HCEC 1CT (cell line): Measurements from ENCODE around the gene CDH22.

Source experiments
- DNase-seq: peaks from one replicate; pipeline ENCODE4 v3.0.0-alpha.2; 2017

CDH22 gene

GRCh38 chr20:46296526-46297250 lies 11.6 kb downstream of the CDH22 start:
- DNase-seq: no peak

DNA sequence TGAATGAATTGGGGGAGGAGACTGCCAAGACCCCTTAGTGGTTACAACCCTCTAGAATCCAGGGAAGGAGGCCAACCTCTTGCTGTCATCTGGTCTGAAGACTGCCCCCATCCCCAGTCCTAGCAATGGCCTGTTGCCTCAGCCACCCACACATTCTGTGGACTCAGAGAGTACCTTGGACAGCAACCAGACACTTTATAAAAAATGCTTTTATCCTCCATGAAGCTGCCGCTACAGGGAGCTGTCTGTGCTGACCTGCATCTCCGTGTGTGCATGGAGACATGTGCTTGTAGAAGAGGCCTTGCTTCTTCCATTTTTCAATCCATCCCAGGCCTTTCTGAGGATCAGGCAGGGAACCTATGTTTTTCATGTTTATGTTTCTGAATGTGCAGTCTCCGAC lies 15.2 kb downstream of the CDH22 start:
- peak; percentile 20 for DNase-seq

DNA sequence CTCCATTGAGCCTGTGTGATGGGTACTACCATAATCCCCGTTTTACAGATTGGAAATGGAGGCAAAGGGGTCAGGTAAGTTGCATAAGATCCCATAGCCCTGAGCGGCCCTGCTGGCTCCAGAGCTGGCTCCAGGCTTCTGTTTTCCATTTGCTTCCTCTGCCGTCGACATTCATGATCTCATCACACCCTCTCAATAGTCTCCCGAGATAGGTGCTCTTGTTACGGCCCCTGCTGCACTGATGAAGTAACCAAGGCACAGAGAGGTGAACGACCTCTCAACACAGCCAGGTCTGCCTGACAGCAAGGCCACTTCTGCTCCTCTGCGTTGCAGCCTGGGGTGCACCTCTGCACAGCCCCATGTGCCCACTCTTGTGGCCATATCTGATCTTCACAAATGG lies 16.9 kb downstream of the CDH22 start:
- no peak for DNase-seq

DNA sequence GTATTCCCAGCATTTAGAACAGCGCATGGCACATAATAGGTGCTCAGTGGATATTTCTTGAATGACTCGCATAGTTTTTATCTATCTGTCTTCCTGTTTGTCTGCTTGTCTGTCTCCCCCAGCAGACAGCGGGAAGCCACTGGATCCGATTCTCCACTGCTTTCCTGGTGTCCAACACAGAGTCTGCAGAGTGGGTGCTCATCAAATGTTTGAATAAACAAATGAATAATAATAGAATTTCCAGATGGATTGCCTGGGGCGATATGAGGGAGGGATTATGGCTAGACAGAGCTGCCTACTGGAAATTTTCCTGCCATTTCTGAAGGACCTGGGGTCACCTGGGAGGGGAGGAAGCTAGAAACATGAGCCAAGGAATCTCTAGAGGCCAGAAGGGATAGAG lies 18.9 kb downstream of the CDH22 start:
- DNase-seq: no peak

GRCh38 chr20:46286977-46287376 lies 21.3 kb downstream of the CDH22 start:
- no peak for DNase-seq

DNA sequence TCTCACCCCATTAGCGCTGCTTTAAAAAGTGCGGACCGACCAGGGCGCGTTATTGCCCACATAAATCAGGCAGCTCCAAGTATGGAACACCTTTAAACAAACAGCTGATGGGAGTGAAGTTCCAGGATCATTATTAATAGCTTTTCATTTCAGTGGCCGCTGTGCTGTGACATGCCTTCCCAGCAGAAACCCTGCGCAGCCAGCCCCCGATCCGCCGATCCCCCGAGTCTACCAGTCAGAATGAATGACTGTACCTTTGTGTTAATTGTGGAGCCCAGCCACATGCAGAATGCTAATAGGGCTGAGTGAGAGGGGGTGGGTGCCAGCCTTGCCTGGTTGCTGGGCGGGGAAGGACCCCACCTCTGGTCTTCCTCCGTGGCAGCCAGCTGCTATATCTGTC lies 21.9 kb downstream of the CDH22 start:
- DNase-seq: no peak

- DNase-seq: no peak
These were observed 22.6 kb downstream of the CDH22 start for GRCh38 chr20:46285740-46286139.

GRCh38 chr20:46285072-46285471 lies 23.2 kb downstream of the CDH22 start:
- DNase-seq: no peak

DNA sequence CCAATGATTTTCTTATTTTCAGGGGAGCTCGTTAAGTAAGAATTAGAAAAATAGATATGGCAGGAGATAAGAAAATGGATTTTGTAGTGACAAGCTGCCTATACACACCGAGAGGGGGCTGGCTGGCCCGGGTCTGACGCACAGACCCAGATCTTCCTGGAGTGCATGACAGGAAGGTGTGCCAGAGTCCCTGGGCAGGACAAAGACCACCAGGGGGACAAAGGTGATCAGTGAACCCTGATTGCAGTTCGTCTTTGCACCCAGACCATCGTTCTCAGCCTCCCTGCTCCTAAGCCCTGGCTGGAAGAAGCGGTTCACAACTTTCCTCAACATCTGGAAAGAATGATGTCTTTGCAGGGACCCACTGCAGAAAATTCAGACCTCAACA lies 24.3 kb downstream of the CDH22 start:
- no peak for DNase-seq

DNA sequence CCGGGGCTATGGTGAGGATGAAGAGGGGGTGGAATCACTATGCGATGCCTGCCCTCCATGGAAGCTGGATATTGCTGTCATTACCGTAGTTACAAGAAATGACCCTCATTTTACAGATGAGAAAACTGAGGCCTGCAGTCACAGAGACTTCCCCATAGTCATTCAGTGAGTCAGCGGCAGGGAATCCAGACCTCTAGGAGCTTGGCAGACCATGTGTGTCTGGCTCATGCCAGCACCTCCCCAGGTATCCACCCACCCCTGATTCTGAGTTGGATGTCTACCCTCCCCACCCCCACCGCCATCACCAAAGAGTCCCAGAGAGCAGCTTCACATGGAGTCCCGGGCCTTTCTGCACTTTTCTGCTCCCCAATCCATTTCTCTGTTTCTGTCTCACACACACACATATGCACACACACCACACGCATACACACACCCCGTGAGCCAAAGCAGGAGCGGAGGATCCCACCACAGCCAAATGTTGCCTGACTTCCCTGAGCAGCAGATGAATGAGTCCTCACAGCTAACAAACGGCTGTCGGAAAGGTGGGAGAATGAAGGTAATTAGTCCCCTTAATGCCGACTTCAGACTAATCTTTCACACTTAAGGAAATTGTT lies 24.8 kb downstream of the CDH22 start:
- no peak for DNase-seq

DNA sequence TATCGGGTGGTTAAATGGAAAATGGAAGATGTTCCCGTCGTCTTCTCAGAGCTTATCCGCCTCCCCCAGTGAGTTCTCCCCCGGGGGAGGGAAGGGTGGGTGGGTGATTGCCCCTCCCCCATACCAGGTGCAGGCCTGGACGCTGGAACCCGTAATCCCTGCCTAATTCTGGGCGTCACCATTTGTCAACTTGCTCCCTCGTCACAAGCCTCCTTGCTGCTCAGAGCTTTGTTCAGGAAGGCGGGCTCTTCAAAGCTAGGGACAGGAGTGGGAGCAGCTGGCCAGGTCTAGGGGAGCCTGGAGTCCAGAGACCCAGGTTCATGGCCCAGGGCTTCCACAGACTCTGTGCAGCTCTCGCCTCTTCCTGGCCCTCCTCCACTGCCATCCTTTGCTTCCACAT lies 25.6 kb downstream of the CDH22 start:
- DNase-seq: no peak

GRCh38 chr20:46279103-46279502 lies 29.2 kb downstream of the CDH22 start:
- DNase-seq: no peak

GRCh38 chr20:46277602-46278001 lies 30.7 kb downstream of the CDH22 start:
- DNase-seq: no peak

DNA sequence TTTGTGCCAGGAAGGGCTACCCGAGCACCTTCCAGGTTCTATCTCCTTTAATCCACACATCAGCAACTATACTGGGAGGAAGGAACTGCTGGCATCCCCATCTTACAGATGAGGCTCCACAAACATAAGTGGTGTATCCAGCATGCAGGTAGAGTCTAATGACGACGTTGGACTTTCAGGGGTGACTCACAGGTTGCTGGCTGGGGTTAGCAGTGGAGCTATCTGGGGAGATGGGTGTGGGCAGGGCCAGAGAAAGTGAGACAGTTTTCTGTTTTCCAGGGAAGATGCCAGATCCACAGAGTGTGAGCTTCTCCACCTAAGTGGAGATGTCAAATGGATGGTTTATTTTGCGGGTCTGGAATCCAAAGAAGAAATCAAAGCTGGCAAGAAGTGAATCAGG lies 31.8 kb downstream of the CDH22 start:
- DNase-seq: no peak

DNA sequence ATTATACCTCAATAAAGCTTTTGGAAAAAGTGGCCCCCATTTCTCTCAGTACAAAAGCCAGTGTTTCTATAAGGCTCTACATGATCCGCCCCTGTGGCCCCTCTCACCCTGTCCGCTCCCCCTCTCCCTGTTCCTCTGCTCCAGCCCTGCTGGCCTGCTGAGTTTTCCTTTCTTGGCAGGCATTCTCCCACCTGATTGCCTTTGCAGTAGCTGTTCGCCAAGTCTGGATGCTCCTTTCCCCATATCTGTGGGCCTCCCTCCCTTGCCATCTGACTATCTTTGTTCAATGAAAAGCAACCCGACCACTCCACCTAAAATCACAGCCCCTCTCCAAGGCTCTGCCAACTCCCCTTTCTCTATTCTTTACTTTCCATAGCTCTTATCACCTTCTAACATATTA lies 33.2 kb downstream of the CDH22 start:
- no peak for DNase-seq

DNA sequence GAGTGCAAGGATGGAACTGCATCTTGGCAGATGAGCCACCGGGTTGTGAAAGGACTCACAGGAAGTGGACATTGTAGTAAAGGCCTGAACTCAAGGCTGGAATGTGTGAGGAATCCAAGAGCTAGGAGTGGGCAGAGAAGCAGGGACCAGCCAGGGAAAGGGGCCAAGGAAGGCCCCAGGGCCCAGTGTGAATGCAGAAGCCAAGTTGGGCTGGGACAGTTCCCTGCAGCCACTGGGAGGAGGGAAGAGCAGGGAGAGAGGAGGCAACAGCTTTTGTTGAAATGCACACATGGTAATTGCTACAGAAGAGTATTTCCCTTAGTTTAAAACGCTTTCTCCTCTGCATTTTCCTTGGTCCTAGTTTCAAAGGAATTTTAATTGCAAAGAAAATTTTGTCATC lies 34.6 kb downstream of the CDH22 start:
- DNase-seq: no peak

DNA sequence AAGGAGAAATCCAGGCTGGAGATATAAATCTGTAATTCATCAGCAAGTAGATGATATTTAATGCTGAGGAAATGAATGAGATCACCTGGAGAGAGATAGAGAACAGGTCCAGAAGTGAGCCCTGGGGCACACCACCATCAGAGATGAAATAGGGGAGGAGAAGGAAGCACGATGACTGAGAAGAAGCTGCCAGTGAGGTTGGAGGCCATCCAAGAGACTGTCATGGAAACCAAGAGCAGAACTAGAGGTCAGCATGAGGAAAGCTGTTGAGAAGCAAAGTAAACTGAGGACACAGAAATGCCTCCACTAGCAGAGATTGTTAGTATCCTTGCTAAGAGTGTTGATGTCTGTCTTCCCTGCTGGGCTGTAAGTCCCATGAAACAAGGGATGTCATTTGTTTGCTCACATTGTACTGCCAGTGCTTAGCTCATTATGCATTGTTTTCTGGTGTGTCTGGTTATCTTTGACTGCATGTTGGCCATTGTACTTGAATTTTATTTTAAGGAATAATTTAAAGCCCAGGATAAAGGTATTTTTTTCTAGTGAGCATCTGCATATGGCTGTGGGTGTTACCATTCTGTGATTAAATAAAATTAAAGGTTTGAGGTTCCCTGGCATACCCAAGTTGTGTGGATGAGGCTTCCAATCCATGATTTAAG lies 35.8 kb downstream of the CDH22 start:
- DNase-seq: no peak

GRCh38 chr20:46270977-46271744 lies 37.1 kb downstream of the CDH22 start:
- no peak for DNase-seq

GRCh38 chr20:46269372-46269771 lies 38.9 kb downstream of the CDH22 start:
- no peak for DNase-seq

DNA sequence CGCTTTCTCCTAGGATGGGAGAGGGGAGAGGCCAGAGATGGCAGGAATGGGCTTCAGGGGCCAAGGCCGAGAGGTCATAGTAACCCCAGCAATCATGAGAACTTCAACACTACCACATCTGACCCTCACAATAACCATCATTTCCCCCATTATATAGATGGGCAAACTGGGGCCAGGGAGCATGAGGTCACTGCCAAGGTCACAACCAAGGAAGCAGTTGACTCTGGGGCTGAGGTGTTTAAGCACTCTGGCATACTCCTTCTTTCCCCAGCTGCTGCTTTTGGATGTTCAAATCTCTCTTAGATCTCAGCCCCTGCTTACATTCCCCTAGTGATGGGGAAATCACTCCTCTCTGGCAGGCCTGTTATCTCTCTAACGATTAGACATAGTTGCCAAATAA lies 39.6 kb downstream of the CDH22 start:
- no peak for DNase-seq

- DNase-seq: no peak
These were observed 40.1 kb downstream of the CDH22 start for GRCh38 chr20:46268131-46268614.

DNA sequence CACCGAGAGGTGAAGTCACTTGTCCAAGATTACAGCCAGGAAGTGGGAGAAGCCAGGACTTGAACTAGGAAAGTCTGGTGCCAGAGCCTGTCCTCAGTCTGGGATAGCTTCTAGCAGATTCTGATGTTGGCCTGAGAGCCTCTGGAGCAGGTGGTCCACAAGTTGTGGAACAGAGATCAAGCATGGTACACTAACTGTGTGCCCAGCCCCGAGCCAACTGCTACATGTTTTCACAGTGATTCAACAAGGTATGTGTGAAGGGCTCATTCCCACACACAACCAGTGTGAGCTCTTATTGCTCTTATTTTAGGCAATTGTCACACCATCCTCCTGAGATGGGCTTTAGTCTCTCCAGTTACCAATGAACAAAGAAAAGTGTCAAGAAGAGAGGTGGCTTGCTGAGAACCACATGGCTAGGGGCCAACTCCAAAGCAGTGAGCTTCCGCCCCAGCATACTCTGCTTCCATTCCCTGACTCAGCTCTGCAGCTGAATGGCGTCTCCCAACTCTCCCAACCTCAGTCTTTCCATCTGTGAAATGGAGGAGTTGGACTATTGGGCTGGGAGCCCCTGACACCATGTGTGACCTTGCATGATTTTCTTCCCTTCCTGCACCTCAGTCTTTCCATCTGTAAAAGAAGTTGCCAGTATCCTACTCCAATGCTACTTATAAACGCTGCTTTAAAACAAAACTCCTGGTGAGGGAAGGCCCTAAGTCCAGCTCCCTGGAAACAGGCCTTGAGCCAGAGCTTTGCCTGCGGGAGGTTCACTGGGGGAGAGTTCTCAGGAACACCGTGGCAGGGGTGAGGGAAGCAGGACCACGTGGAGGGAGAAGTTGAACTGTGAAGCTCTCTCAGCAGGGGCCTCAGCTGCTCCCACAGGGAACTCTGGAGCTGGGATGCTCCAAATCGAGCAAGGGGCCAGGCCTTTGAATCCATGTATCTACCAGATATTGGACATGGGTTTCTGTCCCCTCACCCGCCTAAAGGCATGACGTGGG lies 40.9 kb downstream of the CDH22 start:
- DNase-seq: no peak
